Type B pancreatic cell (in vitro differentiated cells): ENCODE results near the gene PPP4R1. TPM values are rescaled to one million over a fixed set of nuclear protein-coding genes. Genes with fewer than 3 reads are reported as not detected.

ENCODE experiments used
- DNase-seq: peaks from one replicate; pipeline ENCODE4 v3.0.0; 2021; ENCODE audit warnings: mixed read lengths; ENCODE audit not compliant: unreplicated experiment; ENCODE audit errors: extremely low spot score
- H3K27ac Mint-ChIP-seq: 2 replicates; pipeline ENCODE4 v1.8.0; 2021; ENCODE audit warnings: mild to moderate bottlenecking, mixed read lengths
- H3K27me3 Mint-ChIP-seq: 2 replicates; pipeline ENCODE4 v1.8.0; 2021; ENCODE audit warnings: mixed read lengths
- H3K36me3 Mint-ChIP-seq: 2 replicates; pipeline ENCODE4 v1.8.0; 2021; ENCODE audit warnings: mixed read lengths
- H3K4me1 Mint-ChIP-seq: one replicate; pipeline ENCODE4 v1.8.0; 2021; ENCODE audit warnings: mixed read lengths; ENCODE audit not compliant: unreplicated experiment
- H3K4me3 Mint-ChIP-seq: 2 replicates; pipeline ENCODE4 v1.8.0; 2021; ENCODE audit warnings: mild to moderate bottlenecking, mixed read lengths
- H3K9me3 Mint-ChIP-seq: 2 replicates; pipeline ENCODE4 v1.8.0; 2021; ENCODE audit warnings: mixed read lengths
- CTCF ChIP-seq: fragments of 200-600 bp; sonication (generic); conservative IDR thresholded peaks from 2 replicates; pipeline ENCODE4 v1.5.0; 2021; ENCODE audit warnings: antibody characterized with exemption, mild to moderate bottlenecking
- total RNA-seq: library from RNA; stranded (reverse); gene quantifications from 2 replicates; pipeline ENCODE4 v1.2.1, GENCODE V29; 2021; ENCODE audit warnings: low replicate concordance

PPP4R1 gene
- total RNA-seq, 1 donor from 2014 or later = 109 TPM

GRCh38 chr18:9586814-9587213 is 27.5 kb downstream of the PPP4R1 start:
- TF ChIP-seq CTCF = no peak
- Mint-ChIP-seq H3K4me1 (no peaks in the 10 kb centered on the region), H3K27me3 (no peaks in the 10 kb centered on the region), H3K36me3 (peaks cover 46% of the 10 kb centered on the region), H3K9me3 (no peaks in the 10 kb centered on the region), H3K4me3 (no peak overlapping the region), H3K27ac (no peak overlapping the region)
- DNase-seq = no peak

- Mint-ChIP-seq H3K36me3 (peaks cover 44% of the 10 kb centered on the region), H3K9me3 (no peaks in the 10 kb centered on the region), H3K27ac (no peak overlapping the region), H3K4me1 (no peaks in the 10 kb centered on the region), H3K27me3 (no peaks in the 10 kb centered on the region), H3K4me3 (no peak overlapping the region)
- TF ChIP-seq CTCF = no peak
- no peak for DNase-seq
Observed at GRCh38 chr18:9581667-9582066, 32.7 kb downstream of the PPP4R1 start.

GRCh38 chr18:9578306-9578705 is 36.1 kb downstream of the PPP4R1 start:
- Mint-ChIP-seq H3K36me3 (peaks cover 32% of the 10 kb centered on the region), H3K4me1 (peaks cover 8% of the 10 kb centered on the region), H3K9me3 (no peaks in the 10 kb centered on the region), H3K27me3 (no peaks in the 10 kb centered on the region), H3K27ac (no peak overlapping the region), H3K4me3 (no peak overlapping the region)
- no peak for DNase-seq
- TF ChIP-seq CTCF = no peak

GRCh38 chr18:9577361-9577760 is 37.0 kb downstream of the PPP4R1 start:
- TF ChIP-seq CTCF = no peak
- Mint-ChIP-seq H3K27me3 (no peaks in the 10 kb centered on the region), H3K27ac (no peak overlapping the region), H3K36me3 (peaks cover 28% of the 10 kb centered on the region), H3K4me3 (no peak overlapping the region), H3K9me3 (no peaks in the 10 kb centered on the region), H3K4me1 (peaks cover 8% of the 10 kb centered on the region)
- DNase-seq = no peak

GRCh38 chr18:9575558-9575957 is 38.8 kb downstream of the PPP4R1 start:
- H3K4me3 Mint-ChIP-seq = no peak overlapping the region
- peak overlapping the region; percentile 42 for H3K27ac Mint-ChIP-seq
- peak; percentile 88 for TF ChIP-seq CTCF
- no peaks in the 10 kb centered on the region for H3K9me3 Mint-ChIP-seq
- peaks cover 16% of the 10 kb centered on the region for H3K36me3 Mint-ChIP-seq
- peak; percentile 72 for DNase-seq
- no peaks in the 10 kb centered on the region for H3K27me3 Mint-ChIP-seq
- H3K4me1 Mint-ChIP-seq = peaks cover 8% of the 10 kb centered on the region
